ENCODE measurements around the gene POU2F1.
"Not testable (repeated sequence)": the region's sequence is repeated elsewhere in the genome, so short reads cannot be mapped to it uniquely, and the experiment has no call there.

Gene POU2F1

DNA sequence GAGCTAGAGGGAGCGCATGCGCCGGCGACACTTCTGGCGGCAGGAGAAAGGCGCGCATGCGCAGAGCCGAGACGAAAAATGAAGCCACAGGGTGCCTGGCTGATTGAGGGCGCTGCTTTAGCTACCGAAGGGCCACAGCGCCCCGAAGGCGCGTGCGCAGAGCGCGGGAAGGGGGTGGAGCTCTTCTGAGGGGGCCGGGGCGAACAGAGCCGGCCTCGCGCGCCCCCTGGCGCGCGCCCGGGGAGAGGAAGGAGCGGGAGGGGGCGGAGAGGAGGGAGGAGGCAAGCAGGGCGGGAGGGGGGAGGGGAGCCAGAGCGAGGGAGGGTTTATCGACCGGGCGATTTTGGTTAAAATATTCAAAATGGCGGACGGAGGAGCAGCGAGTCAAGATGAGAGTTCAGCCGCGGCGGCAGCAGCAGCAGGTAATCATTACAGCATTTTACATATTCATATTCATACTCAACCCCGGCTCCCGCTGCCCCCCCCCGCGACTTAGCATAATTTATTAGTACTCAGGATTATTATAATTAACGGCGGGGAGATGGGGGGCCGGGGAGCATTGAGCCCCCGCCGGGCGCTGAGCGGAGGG, at the start of gene POU2F1:
Gene POU2F1, plus strand, starts transcription at position 350 of the 589 bp plus-strand sequence. Its CDS starts 12 bp downstream, at position 362.
- DNase-seq = peak; percentile 99

- DNase-seq = no peak
Observed at GRCh38 chr1:167171286-167171929, 49.3 kb upstream of the POU2F1 start.

GRCh38 chr1:167173516-167174184, 47.0 kb upstream of the POU2F1 start:
- no peak for DNase-seq

- DNase-seq = no peak
Observed at GRCh38 chr1:167175901-167176300, 44.8 kb upstream of the POU2F1 start.

GRCh38 chr1:167178831-167179230, 41.9 kb upstream of the POU2F1 start:
- DNase-seq = no peak

DNA sequence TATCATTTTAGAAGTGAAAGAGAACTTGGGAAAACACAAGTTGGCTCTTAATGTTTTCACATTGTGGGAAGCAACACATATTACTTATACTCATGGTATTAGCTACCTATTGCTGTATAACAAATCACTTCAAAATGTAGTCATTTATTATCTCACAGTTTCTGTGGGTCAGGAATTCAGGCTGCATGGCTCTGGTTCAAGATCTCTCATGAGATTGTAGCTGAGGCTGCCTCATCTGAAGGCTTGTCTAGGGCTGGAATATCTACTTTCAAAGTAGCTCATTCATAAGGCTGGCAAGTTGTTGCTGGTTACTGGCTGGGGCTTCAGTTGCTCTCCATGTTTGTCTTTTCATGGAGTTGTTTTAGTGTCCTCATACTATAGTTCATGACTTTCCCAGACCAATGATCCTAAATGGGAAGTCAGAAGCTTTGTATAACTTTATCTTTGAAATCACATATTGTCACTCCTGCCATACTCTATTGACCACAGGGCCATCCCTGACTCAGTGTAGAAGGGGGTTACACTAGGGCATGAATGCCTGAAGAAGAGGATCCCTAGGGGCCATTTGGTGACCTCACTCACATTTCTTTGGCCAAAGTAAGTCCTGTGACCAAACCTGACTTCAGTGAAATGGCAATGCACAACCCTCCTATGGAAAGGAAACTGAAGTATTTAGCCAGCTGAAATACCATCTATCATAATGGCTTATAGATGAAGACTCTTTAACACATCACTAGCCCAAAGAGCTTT, 37.9 kb upstream of the POU2F1 start:
- DNase-seq = no peak

- DNase-seq = no peak
Observed at GRCh38 chr1:167184081-167184480, 36.6 kb upstream of the POU2F1 start.

GRCh38 chr1:167185062-167185461, 35.6 kb upstream of the POU2F1 start:
- DNase-seq = no peak

DNA sequence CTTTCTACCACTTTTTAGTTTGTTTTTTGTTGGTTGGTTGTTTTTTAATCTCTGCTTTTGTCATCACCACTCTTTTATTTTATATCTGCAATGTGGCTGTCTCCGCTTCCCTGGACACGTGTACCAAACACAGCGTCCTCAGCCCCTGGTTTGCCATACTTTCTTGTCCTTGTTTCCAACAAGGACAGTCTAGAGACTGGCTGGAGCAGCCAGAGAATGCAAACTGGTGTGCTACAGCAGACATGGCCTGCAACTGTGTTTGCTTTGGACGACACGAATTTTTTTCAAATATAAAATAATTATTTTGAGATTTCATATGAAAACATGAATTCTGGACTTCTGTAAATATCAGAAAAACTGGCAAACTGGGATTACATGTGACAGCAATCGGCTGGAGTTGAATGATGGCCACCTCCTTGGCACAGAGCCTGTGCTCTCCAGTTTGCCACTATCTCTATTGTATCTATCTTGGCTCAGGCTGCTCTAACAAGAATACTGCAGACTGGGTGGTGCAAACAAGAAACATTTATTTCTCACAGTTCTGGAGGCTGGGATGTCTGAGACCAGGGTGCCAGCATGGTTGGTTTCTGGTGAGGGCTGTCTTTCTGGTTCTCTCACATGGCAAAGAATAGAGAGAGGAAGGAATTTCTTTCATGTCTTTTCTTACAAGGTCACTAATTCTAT, 34.6 kb upstream of the POU2F1 start:
- no peak for DNase-seq

- no peak for DNase-seq
Observed at GRCh38 chr1:167186771-167187170, 33.9 kb upstream of the POU2F1 start.

GRCh38 chr1:167190747-167191237, 29.9 kb upstream of the POU2F1 start:
- DNase-seq = no peak

DNA sequence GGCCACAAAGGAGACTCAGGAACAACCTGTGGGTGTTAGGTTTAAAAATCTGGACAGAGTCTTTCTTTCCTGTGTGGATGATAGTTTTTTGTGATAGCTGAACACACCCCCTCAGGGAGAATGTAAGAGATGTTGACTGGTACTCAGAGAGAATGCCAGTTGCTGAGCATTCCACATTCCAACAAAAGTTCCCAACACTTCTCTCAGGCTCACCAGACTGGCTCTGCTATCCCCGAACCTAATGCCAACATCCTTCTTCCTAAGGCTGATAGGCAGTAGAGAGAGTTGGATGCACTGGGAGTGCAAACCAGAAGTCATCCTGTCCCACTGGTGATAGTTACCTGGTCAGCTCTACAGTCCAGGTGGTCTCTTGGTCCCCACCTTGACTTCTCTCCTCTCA, 28.7 kb upstream of the POU2F1 start:
- no peak for DNase-seq

DNA sequence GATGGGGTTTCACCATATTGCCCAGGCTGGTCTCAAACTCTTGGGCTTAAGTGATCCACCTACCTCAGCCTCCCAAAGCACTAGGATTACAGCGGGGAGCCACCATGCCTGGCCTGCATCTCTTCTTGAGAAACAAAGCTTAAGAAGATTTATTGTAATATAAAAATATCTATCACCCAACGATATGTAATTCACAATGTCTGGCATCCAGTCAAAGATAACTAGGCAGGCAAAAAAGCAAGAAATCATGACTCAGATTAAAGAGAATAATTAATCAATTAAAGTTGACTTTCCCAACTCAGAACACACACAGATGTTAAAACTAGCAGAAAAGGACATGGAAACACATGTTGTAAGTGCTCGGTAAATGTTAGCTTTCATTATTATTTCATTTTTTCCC, 26.5 kb upstream of the POU2F1 start:
- no peak for DNase-seq

DNA sequence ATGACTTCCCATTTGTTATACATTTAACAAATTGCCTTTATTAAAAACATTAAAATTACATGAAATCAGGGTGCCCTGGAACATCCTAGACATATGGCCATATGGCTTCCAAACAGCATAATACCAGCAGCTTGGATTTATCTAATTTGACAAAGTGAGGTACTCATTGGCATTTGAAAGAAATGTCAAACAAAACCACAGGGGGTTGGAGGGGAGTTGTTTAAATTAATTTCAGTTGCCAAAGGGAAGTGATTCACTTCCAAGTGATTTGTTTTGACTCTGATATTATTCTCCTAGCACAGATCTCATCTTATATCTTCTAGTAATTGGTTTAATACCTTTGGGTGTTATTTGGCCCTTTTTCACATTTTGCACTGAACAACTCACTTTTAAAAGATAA, 24.5 kb upstream of the POU2F1 start:
- no peak for DNase-seq

DNA sequence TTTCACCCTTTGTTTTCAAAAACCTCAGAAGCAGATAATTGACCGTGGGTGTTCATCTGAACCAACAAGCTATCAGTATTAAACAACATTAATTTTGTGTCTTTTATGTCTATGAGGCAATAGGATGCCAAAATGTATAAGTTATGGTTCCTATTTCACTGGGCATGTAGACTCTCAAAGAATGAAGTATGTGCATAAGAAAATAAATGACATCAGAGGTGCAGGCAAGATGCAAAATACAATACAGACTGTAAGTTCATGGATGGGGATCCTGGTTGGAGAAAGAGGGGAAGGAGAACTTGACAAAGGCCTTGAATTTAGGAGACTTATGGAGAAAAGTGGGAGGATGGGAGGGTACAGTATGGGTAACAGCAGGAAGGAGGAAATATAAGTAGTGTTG, 23.4 kb upstream of the POU2F1 start:
- DNase-seq = no peak

DNA sequence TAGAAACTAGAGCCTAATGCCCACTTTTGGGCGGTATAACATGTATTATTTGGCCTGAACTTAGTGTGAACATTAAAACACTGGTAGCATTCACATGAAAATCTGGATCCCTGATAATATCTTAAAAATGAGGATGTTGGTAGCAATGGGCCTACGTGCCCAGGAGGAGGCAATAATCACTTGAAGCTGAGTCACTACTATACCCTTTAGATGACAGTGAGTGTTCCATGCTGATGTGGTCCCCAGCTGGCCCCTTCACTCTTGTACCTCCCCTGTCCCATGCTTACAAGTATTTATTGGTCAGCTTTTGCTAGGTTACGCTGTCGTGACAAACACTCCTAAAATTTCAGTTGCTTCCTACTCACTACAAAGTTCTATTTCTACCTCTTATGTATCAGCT, 23.0 kb upstream of the POU2F1 start:
- no peak for DNase-seq

DNA sequence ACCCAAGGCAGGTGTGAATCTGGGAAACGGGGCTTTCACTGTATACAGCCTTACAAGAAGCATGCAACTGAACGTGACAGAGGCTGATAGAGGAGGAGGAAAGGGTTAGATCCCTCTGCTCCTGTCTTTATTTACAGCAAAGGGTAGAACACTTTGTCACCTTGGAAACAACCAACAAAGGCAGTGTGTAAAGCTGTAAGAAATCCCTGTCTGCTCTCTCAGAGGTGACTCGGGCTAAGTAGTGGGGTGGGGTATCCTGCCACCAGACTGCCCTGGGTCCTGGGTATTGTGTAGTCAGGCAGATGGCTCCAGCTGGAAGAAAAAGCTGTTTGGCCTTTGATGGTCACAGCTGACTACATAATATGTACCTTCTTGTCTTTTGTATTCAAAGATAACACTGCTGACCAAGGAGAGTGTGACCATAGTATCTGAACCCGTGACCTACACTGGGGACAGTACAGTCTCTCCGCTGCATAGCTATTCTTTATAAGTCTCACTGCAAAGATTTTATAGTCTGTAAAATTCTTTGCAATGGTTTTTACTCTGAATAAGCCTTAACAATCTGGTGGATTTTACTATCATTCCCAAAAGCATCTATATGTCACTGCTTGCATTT, 22.1 kb upstream of the POU2F1 start:
- no peak for DNase-seq

GRCh38 chr1:167199656-167200055, 21.0 kb upstream of the POU2F1 start:
- no peak for DNase-seq

- no peak for DNase-seq
Observed at GRCh38 chr1:167200272-167200671, 20.4 kb upstream of the POU2F1 start.

DNA sequence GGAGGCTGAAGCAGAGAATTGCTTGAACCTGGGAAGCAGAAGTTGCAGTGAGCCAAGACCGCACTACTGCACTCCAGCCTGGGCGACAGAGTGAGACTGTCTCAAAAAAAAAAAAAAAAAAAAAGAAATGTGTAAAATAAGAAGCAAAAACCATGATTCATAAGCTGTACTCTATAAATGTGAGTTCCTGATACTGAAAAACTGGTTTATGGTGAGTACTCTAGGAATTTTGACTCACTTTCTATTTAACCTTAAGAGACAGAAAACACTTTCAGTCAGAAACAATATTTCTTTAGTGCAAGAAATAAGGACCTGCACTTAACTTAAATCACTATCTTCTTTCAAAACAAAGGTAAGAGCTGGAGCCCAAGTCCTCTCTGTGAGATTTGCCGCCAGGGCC, 19.9 kb upstream of the POU2F1 start:
- DNase-seq = no peak

- no peak for DNase-seq
Observed at GRCh38 chr1:167202049-167202448, 18.6 kb upstream of the POU2F1 start.

- not testable (repeated sequence) for DNase-seq
Observed at GRCh38 chr1:167205306-167206050, 15.2 kb upstream of the POU2F1 start.
